Right lobe of liver (tissue), 4 donors: ENCODE data around the gene PRKAG3.

ENCODE experiments used
- POLR2A ChIP-seq: fragments of 450-650 bp; IDR thresholded peaks from one replicate; pipeline ENCODE4 v1.6.1; 2017; ENCODE audit warnings: antibody characterized with exemption, mild to moderate bottlenecking
- TF ChIP-seq, protein P1 (sequence below), 4 donors: fragments of 200-600 bp in 3 of 4; fragments of 450-650 bp in 1 of 4; IDR thresholded peaks; one replicate each; pipeline versions ENCODE4 v1.5.1 to v1.8.0; 2016 to 2022; ENCODE audit warnings: antibody characterized with exemption in 4 of 4, mild to moderate bottlenecking in 2 of 4
- donor health status: DM: no; HTN: no; CAD: no.
- donor health status: DM: no; HTN: no; CAD: no.
- donor health status: DM: no; HTN: yes; CAD: no.

DNA sequence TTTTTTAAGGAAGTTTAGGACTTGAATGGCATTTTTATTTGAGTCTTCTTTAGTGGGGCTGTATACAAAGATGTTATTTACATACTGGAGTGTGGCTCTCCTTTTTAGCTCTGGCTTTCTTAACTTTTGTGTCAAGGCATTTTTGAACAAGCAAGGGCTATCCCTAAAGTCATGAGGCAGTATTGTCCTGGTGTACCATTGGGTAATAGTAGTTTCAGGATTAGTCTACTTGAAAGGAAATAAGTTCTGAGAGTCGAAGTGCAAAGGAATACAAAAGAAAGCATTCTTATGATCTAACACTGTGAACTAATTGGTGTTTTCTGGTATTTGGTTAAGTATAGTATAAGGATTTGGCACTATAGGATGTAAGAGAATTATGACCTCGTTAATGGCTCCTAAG lies 51.6 kb downstream of the PRKAG3 start:
- TF ChIP-seq, protein P1, sequence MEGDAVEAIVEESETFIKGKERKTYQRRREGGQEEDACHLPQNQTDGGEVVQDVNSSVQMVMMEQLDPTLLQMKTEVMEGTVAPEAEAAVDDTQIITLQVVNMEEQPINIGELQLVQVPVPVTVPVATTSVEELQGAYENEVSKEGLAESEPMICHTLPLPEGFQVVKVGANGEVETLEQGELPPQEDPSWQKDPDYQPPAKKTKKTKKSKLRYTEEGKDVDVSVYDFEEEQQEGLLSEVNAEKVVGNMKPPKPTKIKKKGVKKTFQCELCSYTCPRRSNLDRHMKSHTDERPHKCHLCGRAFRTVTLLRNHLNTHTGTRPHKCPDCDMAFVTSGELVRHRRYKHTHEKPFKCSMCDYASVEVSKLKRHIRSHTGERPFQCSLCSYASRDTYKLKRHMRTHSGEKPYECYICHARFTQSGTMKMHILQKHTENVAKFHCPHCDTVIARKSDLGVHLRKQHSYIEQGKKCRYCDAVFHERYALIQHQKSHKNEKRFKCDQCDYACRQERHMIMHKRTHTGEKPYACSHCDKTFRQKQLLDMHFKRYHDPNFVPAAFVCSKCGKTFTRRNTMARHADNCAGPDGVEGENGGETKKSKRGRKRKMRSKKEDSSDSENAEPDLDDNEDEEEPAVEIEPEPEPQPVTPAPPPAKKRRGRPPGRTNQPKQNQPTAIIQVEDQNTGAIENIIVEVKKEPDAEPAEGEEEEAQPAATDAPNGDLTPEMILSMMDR (IDR thresholded peaks at IDR 0.05): no peak
- TF ChIP-seq POLR2A: no peak
